ENCODE results near the gene KRT81.
"Not testable (repeated sequence)": the region's sequence is repeated elsewhere in the genome, so short reads cannot be mapped to it uniquely, and the experiment has no call there.

The KRT81 gene

DNA sequence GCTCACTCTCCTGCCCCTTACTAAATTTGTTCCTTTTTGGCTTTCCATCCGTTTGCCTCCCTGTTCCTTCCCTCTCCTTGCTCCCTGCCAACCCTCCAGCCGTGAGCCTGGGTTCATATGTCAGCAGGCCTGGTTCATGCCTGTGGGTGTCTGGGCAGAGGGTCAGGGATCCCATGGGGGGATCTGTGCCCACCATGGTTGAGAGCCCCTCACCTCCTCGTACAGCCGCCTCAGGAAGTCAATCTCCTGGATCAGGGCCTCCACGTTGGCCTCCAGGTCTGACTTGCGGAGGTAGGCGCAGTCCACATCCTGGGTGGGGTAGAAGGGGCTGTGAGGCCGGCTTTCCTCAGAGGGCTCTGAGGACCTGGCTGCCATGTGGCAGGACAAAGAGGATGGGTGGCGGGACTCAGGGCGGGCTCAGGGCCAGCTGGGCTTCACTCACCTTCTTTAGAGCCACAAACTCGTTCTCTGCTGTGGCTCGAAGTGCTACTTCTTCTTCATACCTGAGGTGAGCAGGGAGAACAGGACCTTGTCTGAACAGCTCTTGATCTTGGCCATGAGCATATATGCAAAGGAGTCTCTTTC, 26.2 kb upstream of the KRT81 start:
- no peak for DNase-seq (ENCODE audit: low read depth in 2 of 2)

DNA sequence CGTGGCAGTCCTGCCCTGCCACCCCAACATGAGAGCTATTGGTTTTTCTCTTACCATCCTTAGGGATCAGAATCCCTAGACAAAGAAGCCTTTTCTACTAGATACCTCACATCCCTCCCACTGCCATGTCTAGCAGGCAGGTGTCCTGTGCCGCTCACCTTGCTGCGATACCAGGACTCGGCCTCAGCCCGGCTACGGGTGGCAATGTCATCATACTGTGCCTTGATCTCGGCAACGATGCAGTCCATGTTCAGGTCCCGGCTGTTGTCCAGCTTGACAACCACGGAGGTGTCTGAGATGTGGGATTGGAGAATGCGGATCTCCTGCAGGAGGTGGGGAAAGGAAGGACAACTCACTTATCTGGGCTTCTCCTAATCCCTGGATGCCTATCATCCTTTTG, 25.4 kb upstream of the KRT81 start:
- DNase-seq (ENCODE audit: low read depth in 2 of 2): no peak

DNA sequence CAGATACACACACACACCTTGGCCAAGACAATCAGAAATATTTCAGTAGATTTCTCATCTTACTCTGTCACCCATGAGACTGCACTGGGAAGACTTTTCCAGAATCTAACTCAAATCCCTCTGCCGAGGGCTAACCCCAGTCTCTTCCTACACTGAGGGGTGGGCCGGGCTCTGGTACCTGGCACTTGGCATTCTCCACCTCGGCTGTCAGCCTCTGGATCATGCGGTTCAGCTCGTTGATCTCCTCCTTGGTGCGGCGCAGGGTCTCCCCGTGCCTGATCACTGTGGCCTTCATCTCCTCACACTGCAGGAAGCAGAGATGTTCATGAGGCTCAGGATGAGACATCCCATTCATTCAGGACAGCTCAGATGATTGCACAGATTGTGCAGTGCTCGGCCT, 25.0 kb upstream of the KRT81 start:
- DNase-seq (ENCODE audit: low read depth in 2 of 2): no peak

DNA sequence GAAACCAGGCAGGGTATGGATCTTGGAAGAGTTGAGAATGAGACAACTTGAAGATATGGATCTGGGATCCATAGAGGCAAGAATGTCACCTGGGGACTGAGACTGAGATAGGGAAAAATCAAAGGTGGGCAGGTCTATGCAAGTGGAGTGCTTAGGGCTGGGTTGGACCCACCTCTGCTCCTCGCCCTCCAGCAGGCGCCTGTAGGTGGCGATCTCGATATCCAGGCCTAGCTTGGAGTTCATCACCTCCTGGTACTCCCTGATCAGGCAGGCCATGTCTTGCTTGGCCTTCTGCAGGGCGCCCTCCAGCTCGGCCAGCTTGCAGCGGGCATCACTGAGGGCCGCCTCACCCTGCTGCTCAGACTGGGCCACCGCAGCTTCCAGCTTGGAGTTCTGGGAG, 24.4 kb upstream of the KRT81 start:
- DNase-seq (ENCODE audit: low read depth in 2 of 2): not testable (repeated sequence)

DNA sequence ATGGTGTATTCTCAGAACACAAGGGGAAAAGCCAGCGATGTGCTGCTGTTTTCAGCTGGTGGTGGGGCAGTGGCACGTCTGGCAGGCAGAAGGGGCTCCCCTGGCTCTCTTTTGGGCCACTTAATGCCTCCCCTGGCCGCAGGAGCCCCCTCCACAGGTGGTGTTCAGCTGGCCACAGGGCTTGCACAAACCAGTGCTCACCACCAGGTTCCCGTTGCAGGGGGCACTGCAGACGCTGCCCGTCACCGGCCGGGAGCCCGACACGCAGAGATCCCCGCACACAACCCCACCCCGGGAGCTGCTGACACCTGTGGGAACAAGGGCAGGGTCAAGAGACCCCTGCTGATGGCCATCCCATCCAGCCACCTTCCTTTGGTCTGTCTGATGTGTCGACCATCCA, 23.2 kb upstream of the KRT81 start:
- no peak for DNase-seq (ENCODE audit: low read depth in 2 of 2)

DNA sequence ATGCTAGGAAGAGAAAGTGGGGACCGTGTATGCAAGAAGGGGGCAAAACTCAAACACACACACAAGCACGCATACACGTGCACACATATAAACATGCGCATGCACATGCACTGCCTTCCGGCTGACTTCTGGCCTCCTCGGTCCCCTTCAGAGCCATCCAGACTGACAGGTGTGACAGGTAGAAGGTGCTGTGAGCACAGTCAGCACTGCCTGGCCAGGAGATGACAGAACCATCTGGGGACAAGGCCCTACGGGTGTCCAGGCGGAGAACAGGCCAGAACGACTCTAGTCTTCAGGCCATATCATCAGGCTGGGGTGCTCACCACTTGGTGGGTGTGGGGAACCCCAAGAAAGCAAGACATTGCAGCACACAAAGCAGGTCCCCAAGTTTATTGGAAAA, 22.6 kb upstream of the KRT81 start:
- no peak for DNase-seq (ENCODE audit: low read depth in 2 of 2)

DNA sequence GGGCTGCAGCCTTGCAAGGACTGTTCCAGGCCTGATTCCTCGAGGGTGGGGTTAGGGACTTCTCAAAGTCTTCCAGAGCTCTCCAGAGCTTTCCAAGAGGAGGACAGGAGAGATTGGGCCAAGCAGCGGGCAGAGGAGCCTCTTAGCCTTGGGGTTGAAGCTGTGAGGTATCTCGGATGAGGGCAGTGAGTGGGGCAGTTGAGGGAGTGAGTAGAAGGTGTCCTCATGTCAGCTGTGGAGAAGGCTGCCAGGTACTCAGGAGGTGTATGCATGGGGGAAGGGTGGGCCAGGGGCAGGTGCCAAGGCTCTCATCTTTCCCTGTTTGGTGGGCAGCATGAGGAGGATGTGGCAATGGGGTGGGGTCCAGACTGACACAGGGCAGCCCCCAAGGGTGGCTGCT, 22.1 kb upstream of the KRT81 start:
- no peak for DNase-seq (ENCODE audit: low read depth in 2 of 2)

DNA sequence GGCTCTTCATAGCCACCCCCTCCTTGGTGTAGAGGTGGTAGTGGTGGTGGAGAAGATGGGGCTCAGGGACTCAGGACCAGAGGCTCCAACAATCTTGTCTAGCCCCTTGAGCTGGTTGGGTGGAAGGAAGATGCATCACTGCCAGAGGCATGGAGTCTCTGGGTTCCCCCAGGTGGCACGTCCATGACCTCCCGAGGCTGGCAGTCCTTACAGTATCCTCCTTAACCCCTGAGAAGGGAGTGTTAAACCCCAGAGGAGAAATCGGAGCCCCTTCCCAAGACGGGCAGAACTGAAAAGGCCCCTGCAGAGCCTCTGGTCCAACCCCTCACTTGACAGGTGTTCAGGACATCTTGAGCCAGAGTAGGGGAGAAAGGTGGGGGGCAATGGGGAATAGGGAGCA, 20.8 kb upstream of the KRT81 start:
- no peak for DNase-seq (ENCODE audit: low read depth in 2 of 2)

DNA sequence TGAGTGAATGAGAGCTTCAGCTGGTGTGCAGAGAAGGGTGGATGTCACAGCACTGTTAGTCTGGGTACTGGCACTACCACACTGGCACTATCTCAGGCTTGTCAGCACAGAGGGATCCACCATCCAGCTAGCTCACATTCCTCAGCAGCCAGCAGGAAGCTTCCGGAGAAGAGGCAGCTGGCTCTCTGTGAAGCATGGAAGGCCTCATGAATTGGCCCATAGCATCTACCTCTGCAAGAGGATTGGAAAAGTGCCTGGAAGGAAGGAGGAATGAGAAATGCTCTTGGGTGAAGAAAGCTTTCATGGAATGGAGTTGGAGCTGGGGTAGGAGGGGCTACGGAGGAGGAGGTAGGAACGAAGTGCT, 19.9 kb upstream of the KRT81 start:
- no peak for DNase-seq (ENCODE audit: low read depth in 2 of 2)

DNA sequence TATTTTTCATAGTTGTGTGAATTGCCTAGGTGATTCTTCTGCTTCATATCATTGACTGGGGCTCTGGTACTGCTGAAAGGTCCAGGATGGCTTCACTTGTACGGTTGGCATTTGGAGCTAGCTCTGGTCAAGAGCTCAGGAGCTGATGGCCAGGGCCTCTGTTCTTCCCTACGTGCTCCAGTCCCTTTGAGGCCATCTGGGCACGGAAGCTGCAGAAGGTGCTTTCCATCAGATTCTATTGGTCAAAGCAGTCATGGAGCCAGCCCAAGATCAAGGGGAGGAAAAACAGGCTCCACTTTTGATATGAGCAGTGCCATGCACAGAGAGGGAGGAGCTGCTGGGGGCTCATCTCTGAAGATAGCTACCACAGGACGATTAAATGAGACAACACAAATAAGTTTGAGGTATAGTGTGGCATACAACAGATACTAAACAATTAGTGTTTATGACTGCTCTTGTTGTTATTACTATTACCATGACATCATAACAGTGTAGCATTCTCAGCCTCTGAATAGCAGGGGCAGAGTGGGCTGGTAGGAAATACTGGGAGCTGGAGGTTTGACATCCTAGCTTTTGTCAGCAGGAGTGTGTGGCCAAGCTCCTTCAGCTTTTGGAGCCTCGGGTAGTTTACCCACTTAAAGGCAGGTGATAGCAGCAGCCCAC, 19.4 kb upstream of the KRT81 start:
- no peak for DNase-seq (ENCODE audit: low read depth in 2 of 2)

DNA sequence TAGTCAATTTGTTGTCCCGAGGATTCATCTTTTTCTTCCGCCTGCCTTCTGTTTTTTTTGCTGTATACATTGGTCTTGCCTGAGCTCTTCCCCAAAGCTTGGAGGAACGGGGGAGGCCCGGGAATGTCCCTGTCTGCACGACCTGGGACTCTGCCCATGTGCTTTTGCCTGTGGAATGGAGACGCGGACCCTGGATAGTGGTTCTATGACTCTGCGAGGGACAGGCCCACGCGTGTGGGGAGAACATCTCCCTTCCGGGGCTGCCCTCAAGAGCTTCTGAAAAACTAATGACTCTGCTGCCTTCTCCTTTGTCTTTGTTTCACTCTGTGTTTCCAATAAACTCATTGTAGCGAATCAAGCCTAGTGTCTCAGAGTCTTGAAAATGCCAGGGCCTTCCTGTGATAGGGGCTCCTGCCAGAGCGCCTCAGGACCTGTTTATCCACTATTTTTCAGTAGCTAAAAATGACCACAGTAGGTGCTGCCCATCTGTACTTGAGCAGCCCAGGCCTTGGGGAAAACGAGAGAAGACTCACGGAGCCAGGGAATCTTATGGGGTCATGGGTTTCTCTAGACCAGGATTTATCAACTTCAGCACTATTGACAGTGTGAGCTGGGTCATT, 17.6 kb upstream of the KRT81 start:
- no peak for DNase-seq (ENCODE audit: low read depth in 2 of 2)

DNA sequence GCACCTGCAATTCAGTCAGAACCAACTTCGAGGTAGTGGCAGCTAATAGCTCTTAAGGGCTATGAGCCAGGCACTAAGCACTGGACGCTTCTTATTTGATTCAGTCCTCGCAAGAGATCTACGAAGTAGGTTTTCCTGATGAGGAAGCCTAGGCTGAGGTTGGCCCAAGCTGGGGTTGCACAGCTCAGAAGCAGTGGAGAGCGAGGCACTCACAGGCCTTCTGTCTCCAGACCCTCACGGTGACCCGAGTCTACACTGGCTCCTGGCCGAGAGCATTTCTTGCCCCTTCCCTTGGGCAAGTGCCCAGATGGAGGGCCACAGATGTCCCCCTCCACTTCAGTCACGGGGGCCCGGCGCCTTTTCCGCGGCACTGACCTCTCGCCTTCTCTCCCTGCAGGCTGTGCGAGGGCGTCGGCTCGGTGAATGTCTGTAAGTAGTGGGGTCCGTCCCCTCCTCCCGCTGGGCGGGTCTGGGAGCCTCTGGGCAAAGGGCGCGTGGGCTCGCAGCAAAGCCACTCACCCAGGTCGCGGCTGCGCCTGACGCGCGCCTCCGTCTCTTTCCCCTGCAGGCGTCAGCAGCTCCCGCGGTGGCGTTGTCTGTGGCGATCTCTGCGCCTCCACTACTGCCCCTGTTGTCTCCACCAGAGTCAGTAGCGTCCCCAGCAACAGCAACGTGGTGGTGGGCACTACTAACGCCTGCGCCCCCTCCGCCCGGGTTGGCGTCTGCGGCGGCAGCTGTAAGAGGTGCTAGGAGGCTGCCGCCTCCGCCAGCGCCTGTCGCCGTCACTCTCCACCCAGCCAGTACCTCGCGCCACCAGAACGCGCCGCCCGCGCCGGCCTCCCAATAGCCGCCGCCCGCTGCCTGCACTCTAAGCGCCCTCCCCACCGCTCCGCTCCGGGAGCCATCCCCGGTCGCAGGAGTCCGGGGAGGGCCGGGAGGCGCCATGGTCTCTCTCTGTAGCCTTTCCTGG, 16.8 kb upstream of the KRT81 start:
- peak in 1 of 2 donors; percentile 19 for DNase-seq (ENCODE audit: low read depth in 2 of 2)

DNA sequence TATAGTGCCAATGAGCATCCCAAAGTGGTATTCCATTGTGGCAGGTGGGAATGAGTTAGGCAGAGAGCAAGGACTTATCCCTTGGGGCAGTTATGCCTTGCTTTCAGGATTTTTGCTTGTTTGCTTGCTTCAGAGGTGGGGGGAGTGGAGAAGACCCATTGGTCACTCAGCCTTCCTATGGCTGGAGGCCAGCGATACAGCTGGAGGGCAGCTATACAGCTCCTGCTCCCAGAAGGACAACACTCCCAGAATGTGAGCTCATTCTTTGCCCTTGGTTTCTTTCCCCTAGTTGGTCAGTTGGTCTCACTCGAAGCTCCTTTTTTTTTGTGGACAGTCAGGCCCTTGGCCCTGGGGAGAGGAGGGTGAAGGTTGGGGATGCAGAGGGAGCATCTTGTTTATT, 15.4 kb upstream of the KRT81 start:
- no peak for DNase-seq (ENCODE audit: low read depth in 2 of 2)

DNA sequence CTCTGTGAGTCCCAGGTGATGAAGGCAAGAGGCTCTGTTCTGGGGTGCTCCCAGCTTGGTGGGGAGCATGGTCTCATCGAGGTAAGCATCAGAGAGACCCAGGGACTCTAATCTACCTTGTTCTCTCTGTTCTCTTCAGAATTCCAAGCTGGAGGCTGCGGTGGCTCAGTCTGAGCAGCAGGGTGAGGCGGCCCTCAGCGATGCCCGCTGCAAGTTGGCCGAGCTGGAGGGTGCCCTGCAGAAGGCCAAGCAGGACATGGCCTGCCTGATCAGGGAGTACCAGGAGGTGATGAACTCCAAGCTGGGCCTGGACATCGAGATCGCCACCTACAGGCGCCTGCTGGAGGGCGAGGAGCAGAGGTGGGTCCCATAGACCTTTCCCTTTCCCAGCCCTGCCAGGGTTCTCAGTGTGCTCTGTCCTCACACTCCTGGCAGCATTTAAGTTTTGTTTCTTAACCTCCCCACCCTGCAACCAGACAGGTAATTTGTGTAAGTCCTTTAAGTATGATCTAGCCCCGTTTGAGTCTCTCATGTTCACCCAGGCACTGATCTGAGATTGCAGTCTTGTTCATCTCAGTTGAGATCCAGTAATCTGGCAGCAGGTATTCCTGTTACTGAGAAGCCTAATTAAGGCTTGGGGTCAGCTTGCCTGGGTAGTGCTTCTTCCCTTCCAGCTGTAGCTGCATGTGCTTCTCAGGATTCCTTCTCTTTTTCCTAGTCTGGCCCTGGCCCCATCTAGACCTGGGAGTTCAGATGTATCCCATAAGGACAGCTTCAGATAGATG, 14.8 kb upstream of the KRT81 start:
- DNase-seq (ENCODE audit: low read depth in 2 of 2): no peak

DNA sequence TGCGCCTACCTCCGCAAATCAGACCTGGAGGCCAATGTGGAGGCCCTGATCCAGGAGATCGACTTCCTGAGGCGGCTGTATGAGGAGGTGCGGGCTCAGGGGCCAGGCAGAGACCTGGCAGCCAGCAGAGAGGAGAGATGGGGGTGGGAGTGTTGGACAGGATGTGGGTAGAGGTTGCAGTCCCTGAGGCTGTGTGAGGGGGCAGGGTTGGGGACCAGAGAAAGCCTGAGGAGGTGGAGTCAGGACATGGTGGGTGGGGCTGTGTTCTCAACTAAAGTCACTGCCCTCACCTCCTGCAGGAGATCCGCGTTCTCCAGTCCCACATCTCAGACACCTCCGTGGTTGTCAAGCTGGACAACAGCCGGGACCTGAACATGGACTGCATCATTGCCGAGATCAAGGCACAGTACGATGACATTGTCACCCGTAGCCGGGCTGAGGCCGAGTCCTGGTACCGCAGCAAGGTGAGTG, 13.6 kb upstream of the KRT81 start:
- DNase-seq (ENCODE audit: low read depth in 2 of 2): not testable (repeated sequence)

DNA sequence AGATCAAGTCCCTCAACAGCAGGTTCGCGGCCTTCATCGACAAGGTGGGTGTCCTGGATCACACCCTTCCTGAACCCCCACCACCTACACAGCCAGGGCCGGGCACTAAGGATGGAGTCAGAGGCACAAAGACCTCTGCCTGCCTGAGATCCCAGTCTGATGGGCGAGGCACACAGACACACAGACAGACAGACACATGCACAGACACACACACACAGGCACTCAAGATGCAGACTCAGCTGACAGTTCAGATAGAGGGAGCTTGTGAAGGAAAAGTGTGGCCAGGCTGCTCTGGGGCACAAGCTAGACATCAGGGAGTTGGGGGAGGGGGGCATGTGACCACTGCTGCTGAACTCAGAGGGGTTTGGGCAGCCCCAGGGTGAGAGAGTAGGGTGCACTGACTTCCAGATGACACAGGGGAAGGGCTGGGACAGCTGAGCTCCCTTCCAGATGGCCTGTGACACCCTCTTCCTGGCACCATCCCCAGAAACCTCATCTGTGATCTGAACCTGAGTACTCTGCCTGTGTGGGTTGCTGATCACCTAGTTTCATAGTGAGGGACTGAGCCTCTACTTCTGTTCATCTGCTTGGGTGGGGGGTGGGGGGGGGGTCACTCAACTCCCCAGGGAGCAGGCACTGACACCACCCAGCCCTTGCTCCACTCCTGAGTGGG, 11.0 kb upstream of the KRT81 start:
- DNase-seq (ENCODE audit: low read depth in 2 of 2): not testable (repeated sequence)

DNA sequence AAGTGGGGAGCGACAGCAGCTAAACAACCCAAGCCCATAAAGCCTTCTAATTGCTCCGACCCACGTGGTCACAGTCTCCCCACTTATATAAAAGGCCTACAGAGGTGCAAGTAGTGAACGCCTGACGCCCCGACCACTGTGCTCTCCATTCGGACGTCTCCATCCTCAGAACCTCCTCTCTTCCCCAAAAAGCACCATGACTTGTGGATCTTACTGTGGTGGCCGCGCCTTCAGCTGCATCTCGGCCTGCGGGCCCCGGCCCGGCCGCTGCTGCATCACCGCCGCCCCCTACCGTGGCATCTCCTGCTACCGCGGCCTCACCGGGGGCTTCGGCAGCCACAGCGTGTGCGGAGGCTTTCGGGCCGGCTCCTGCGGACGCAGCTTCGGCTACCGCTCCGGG, 10.4 kb upstream of the KRT81 start:
- DNase-seq (ENCODE audit: low read depth in 2 of 2): not testable (repeated sequence)

DNA sequence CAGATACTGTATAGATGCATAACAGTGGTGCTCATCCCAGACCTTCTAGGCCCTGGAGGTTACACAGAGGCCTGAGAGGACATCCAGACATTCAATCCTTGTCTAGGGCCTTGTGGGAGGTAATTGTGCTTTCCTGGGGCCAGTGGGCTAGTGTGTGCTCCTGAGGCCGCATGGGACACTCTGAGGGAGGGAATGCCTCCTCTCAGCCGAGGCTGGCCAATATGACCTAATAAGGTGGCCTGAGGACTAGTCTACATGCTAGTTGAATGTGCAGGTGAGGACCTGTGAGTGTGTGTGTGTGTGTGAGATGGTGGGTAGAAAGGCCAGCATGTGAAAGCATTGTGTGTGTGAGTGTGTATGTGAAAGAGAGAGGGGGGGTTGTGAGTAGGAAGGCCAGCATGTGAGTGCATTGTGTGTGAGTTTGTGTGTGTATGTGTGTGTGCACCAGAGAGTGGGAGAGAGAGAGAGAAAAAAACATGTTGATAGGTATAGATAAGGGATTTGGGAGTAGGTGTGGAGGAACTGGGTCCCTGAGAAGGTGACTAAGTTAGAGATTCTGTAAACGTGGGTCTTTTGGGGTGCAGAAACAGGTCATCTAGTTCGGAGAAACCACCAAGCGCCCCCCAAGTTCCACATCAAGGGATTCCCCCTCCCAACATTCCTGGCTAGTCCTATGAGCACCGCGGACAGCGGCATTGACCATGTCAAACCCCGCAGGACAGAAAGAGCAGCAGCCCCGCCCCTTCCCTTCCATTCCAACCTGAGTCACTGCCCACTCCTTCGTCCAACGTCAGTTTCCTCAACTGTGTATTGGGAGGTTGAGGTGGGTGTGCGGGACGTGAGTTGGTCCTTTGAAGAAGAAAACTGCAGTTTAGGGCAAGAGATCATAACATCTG, 9.7 kb upstream of the KRT81 start:
- no peak for DNase-seq (ENCODE audit: low read depth in 2 of 2)

DNA sequence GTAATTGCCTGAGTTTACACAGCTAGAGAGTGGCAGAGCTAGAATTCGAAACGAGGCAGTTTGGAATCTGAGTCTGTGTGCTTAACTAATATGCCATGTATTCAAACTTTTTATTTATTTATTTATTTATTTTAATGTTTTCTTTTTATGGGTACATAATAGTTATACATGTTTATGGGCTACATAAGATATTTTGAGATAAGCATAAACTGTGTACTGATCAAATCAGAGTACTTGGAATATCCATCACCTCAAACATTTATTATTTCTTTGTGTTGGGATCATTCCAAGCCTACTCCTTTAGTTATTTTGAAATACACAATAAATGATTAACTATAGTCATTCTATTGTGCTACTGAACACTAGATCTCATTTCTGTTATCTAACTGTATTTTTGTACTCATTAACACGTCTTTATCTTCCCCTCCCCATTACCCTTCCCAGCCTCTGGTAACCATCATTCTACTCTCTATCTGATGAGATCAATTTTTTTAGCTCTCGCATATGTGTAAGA, 7.4 kb upstream of the KRT81 start:
- no peak for DNase-seq (ENCODE audit: low read depth in 2 of 2)

Data from stimulated activated CD4-positive, alpha-beta T cell treated with anti-CD3 and anti-CD28 coated beads, Interleukin-15, amount 100 ng/mL, for 48 hours (primary cell).